ENCODE results near the gene FAM171A2. TPM values are rescaled to one million over a fixed set of nuclear protein-coding genes. Genes with fewer than 3 reads are reported as not detected.

The FAM171A2 gene
- total RNA-seq, 1 donor from 2014 or later: 20.6 TPM

DNA sequence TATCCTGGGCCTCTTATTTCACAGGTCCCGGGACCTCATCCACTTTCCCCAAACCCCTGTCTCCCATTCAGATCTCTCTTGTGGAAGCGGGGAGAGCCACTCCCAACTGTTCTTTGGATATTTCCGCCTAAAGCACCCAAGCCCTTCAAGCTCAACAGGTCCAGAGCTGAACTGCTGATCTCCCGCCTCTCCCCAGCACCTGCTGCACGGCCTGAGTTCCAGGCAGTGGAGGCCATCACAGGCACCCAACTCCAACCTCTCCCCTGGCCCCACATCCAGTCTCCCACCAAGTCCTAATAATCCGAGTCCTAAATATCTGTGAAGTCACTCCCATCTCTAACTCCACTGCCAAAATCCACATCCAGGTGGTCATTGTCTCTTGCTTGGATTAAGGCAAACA lies 19.3 kb upstream of the FAM171A2 start:
- H3K9me3 Mint-ChIP-seq (ENCODE audit: low read depth): no peaks in the 10 kb centered on the region
- H3K4me3 Mint-ChIP-seq (ENCODE audit: unreplicated experiment): no peak overlapping the region
- no peaks in the 10 kb centered on the region for H3K36me3 Mint-ChIP-seq (ENCODE audit: low read depth)
- TF ChIP-seq, protein P1, sequence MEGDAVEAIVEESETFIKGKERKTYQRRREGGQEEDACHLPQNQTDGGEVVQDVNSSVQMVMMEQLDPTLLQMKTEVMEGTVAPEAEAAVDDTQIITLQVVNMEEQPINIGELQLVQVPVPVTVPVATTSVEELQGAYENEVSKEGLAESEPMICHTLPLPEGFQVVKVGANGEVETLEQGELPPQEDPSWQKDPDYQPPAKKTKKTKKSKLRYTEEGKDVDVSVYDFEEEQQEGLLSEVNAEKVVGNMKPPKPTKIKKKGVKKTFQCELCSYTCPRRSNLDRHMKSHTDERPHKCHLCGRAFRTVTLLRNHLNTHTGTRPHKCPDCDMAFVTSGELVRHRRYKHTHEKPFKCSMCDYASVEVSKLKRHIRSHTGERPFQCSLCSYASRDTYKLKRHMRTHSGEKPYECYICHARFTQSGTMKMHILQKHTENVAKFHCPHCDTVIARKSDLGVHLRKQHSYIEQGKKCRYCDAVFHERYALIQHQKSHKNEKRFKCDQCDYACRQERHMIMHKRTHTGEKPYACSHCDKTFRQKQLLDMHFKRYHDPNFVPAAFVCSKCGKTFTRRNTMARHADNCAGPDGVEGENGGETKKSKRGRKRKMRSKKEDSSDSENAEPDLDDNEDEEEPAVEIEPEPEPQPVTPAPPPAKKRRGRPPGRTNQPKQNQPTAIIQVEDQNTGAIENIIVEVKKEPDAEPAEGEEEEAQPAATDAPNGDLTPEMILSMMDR (IDR thresholded peaks at IDR 0.05): no peak
- no peak overlapping the region for H3K27ac Mint-ChIP-seq (ENCODE audit: unreplicated experiment)
- peaks cover 2% of the 10 kb centered on the region for H3K27me3 Mint-ChIP-seq (ENCODE audit: low read depth)
- peaks cover 10% of the 10 kb centered on the region for H3K4me1 Mint-ChIP-seq (ENCODE audit: low read depth)
- peak; percentile 53 for DNase-seq (ENCODE audit: low spot score)

DNA sequence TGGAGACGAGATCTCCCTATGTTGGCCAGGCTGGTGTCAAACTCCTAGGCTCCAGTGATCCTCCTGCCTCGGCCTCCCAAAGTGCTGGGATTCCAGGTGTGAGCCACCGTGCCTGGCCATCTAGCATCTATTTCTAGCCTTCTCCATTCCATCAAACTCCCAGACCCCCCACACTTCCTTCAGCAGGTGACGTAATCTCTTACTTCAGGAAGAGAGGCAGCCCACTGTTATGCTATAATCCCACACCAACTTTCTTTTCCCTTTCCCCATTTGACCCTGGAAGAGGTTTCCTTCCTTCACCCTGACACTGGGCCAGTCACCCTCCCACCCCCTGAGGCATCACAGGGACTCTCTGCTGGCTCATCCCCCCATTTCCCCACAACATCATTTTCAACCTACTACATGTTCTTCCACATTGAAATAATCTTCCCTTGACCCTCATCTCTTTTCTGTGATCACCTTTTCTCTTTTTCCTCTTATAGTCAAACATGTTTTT lies 18.2 kb upstream of the FAM171A2 start:
- TF ChIP-seq, protein P1 (IDR thresholded peaks at IDR 0.05): no peak
- DNase-seq (ENCODE audit: low spot score): no peak
- H3K27me3 Mint-ChIP-seq (ENCODE audit: low read depth): peaks cover 2% of the 10 kb centered on the region
- H3K4me3 Mint-ChIP-seq (ENCODE audit: unreplicated experiment): no peak overlapping the region
- no peaks in the 10 kb centered on the region for H3K36me3 Mint-ChIP-seq (ENCODE audit: low read depth)
- peaks cover 10% of the 10 kb centered on the region for H3K4me1 Mint-ChIP-seq (ENCODE audit: low read depth)
- no peaks in the 10 kb centered on the region for H3K9me3 Mint-ChIP-seq (ENCODE audit: low read depth)
- no peak overlapping the region for H3K27ac Mint-ChIP-seq (ENCODE audit: unreplicated experiment)

DNA sequence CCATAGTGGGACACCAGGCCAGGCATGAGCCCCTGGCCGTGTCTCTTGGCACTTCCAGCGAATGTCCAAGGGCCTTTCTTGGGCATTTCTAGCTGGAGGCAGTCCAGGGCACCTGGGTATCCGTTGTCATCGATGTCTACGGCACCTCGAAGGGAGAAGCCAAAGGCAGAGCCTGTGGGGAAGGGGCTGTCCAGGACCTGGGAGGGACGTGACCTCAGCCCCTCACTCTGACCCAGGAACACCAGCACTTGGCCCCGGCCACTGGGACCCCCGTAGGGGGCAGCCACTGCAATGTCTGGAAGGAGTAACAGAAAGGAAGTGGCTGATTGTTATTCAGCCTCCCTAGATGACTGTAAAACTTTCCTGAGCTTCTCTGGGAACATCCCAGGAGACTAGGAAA lies 17.1 kb upstream of the FAM171A2 start:
- H3K27me3 Mint-ChIP-seq (ENCODE audit: low read depth): peaks cover 2% of the 10 kb centered on the region
- TF ChIP-seq, protein P1 (IDR thresholded peaks at IDR 0.05): no peak
- no peak for DNase-seq (ENCODE audit: low spot score)
- H3K4me3 Mint-ChIP-seq (ENCODE audit: unreplicated experiment): no peak overlapping the region
- H3K36me3 Mint-ChIP-seq (ENCODE audit: low read depth): no peaks in the 10 kb centered on the region
- no peak overlapping the region for H3K27ac Mint-ChIP-seq (ENCODE audit: unreplicated experiment)
- H3K9me3 Mint-ChIP-seq (ENCODE audit: low read depth): no peaks in the 10 kb centered on the region
- peaks cover 4% of the 10 kb centered on the region for H3K4me1 Mint-ChIP-seq (ENCODE audit: low read depth)

DNA sequence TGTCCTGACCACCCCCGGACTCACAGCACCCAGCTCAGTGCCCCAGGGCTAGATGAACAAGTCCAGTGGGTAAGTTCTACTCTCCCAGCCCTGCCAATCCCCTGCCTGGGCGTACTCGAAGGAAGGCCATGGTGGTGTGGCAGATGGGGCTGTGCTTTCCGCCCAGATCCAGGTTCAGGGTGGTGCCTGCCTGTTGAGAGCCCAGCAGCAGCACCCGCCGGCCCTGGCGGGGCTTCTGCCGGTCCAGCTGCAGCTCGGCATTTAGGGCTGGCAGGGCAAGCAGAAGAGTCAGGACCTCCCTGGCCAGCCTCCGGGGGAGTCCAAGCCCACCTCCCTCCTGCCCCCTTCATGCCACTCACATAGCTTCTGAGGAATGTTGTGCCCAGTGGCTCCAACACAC lies 16.2 kb upstream of the FAM171A2 start:
- TF ChIP-seq, protein P1 (IDR thresholded peaks at IDR 0.05): no peak
- DNase-seq (ENCODE audit: low spot score): no peak
- Mint-ChIP-seq H3K4me3 (ENCODE audit: unreplicated experiment) (no peak overlapping the region), H3K4me1 (ENCODE audit: low read depth) (peaks cover 2% of the 10 kb centered on the region), H3K9me3 (ENCODE audit: low read depth) (no peaks in the 10 kb centered on the region), H3K36me3 (ENCODE audit: low read depth) (no peaks in the 10 kb centered on the region), H3K27me3 (ENCODE audit: low read depth) (peaks cover 2% of the 10 kb centered on the region), H3K27ac (ENCODE audit: unreplicated experiment) (no peak overlapping the region)

DNA sequence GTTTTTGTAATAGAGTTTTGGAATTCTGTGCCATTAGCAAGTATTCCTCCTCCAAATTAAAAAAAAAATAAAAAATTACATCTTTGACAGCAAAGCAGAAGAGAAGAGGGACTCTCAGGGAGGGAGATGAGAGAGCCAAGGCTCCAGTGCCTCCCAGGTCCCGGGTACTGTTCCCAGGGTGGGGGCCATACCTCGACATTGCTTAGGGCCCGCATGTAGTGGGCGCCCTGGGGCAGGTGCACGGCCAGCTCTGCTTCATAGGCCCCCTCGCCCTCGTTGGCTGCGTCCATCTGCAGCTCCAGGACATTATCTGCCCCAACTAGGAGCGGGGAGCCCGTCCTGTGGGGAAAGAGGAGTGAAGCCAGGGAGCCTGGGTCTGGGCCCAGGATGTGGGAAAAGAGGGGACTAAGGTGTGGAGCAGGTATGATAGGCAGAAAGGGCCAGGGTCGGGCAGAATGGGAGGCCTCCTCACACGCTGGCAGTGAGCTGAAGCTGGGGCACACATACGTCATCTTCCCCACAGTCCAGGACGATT lies 14.6 kb upstream of the FAM171A2 start:
- Mint-ChIP-seq H3K27me3 (ENCODE audit: low read depth) (peaks cover 2% of the 10 kb centered on the region), H3K27ac (ENCODE audit: unreplicated experiment) (no peak overlapping the region), H3K4me1 (ENCODE audit: low read depth) (no peaks in the 10 kb centered on the region), H3K4me3 (ENCODE audit: unreplicated experiment) (no peak overlapping the region), H3K36me3 (ENCODE audit: low read depth) (no peaks in the 10 kb centered on the region), H3K9me3 (ENCODE audit: low read depth) (no peaks in the 10 kb centered on the region)
- TF ChIP-seq, protein P1 (IDR thresholded peaks at IDR 0.05): no peak
- DNase-seq (ENCODE audit: low spot score): no peak
